ENCODE measurements around the gene REXO1. TPM values are rescaled to one million over a fixed set of nuclear protein-coding genes. Genes with fewer than 3 reads are reported as not detected.

The REXO1 gene
- total RNA-seq, 1 experiment from 2014 or later = 52.1 TPM

GRCh38 chr19:1826557-1827521 lies 21.4 kb downstream of the REXO1 start:
- ATAC-seq = peak; percentile 76
- ChIA-PET POLR2A (interaction anchor here (0.6 to 0.7 kb wide), 2 partner anchors 46 to 1308 kb away, joined by 3 read pairs; no protein-coding TSS in a partner anchor), CTCF (interaction anchor here (0.6 to 1.4 kb wide), 6 partner anchors 11 to 365 kb away, joined by 3 to 17 read pairs (median 8); no protein-coding TSS in a partner anchor)
- Histone ChIP-seq H3K27ac (ENCODE audit: low read length) (peak overlapping the region; percentile 72), H3K4me3 (ENCODE audit: low read depth in 2 of 2, low read length in 2 of 2) (peak overlapping the region in 1 of 2 experiments; percentile 8; a peak in 2 of 4 replicates), H3K9me3 (ENCODE audit: control insufficient read depth, insufficient read depth, low read depth, low read length) (no peaks in the 10 kb centered on the region), H3K4me1 (ENCODE audit: control insufficient read depth, insufficient read depth, low read length) (peaks cover 23% of the 10 kb centered on the region), H3K36me3 (ENCODE audit: control insufficient read depth, insufficient read depth, low read length) (no peaks in the 10 kb centered on the region), H3K27me3 (ENCODE audit: control insufficient read depth, insufficient read depth, low read length) (no peaks in the 10 kb centered on the region)
- BruUV-seq (replicated peaks) = no TSS peak
- in situ Hi-C loops (cut with HindIII; ENCODE audit: low pct_unique_long_range_greater_than_20kb, low sequenced_read_pairs) (no loop called here), intact Hi-C loops (cut with micrococcal nuclease; ENCODE audit: unreplicated experiment) (no loop called here)
- no peak for DNase-seq (ENCODE audit: low read depth, low spot score)
- TF ChIP-seq, protein P1, sequence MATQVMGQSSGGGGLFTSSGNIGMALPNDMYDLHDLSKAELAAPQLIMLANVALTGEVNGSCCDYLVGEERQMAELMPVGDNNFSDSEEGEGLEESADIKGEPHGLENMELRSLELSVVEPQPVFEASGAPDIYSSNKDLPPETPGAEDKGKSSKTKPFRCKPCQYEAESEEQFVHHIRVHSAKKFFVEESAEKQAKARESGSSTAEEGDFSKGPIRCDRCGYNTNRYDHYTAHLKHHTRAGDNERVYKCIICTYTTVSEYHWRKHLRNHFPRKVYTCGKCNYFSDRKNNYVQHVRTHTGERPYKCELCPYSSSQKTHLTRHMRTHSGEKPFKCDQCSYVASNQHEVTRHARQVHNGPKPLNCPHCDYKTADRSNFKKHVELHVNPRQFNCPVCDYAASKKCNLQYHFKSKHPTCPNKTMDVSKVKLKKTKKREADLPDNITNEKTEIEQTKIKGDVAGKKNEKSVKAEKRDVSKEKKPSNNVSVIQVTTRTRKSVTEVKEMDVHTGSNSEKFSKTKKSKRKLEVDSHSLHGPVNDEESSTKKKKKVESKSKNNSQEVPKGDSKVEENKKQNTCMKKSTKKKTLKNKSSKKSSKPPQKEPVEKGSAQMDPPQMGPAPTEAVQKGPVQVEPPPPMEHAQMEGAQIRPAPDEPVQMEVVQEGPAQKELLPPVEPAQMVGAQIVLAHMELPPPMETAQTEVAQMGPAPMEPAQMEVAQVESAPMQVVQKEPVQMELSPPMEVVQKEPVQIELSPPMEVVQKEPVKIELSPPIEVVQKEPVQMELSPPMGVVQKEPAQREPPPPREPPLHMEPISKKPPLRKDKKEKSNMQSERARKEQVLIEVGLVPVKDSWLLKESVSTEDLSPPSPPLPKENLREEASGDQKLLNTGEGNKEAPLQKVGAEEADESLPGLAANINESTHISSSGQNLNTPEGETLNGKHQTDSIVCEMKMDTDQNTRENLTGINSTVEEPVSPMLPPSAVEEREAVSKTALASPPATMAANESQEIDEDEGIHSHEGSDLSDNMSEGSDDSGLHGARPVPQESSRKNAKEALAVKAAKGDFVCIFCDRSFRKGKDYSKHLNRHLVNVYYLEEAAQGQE (IDR thresholded peaks at IDR 0.05; ENCODE audit: insufficient read depth in 1 of 2, low read depth in 2 of 2, low read length in 1 of 2) = no peak
- TF ChIP-seq CTCF (IDR thresholded peaks at IDR 0.05) (no peak), POLR2AphosphoS5 (IDR thresholded peaks at IDR 0.05; ENCODE audit: low read depth, low read length) (no peak), TCF7L2 (IDR thresholded peaks at IDR 0.05; ENCODE audit: low read depth, low read length) (no peak), SIN3A (IDR thresholded peaks at IDR 0.05; ENCODE audit: borderline replicate concordance, insufficient read depth, low read depth, low read length) (no peak)

- Histone ChIP-seq H3K27ac (ENCODE audit: low read length) (peak overlapping the region; percentile 72), H3K4me3 (ENCODE audit: low read depth in 2 of 2, low read length in 2 of 2) (no peak overlapping the region; a peak in 1 of 4 replicates), H3K4me1 (ENCODE audit: control insufficient read depth, insufficient read depth, low read length) (peaks cover 23% of the 10 kb centered on the region), H3K27me3 (ENCODE audit: control insufficient read depth, insufficient read depth, low read length) (no peaks in the 10 kb centered on the region), H3K9me3 (ENCODE audit: control insufficient read depth, insufficient read depth, low read depth, low read length) (no peaks in the 10 kb centered on the region), H3K36me3 (ENCODE audit: control insufficient read depth, insufficient read depth, low read length) (no peaks in the 10 kb centered on the region)
- DNase-seq (ENCODE audit: low read depth, low spot score) = no peak
- ChIA-PET CTCF (interaction anchor here (0.5 to 1.4 kb wide), 9 partner anchors 12 to 364 kb away, joined by 3 to 17 read pairs (median 4); no protein-coding TSS in a partner anchor), POLR2A (interaction anchor here (0.7 kb wide), 1 partner anchor 45 kb away, joined by 3 read pairs; no protein-coding TSS in a partner anchor)
- peak; percentile 91 for TF ChIP-seq CTCF (IDR thresholded peaks at IDR 0.05)
- TF ChIP-seq, protein P1 (IDR thresholded peaks at IDR 0.05; ENCODE audit: insufficient read depth in 1 of 2, low read depth in 2 of 2, low read length in 1 of 2) = no peak
- peak; percentile 86 for ATAC-seq
- in situ Hi-C loops (cut with HindIII; ENCODE audit: low pct_unique_long_range_greater_than_20kb, low sequenced_read_pairs) (no loop called here), intact Hi-C loops (cut with micrococcal nuclease; ENCODE audit: unreplicated experiment) (no loop called here)
- BruUV-seq (replicated peaks) = no TSS peak
Observed at GRCh38 chr19:1825909-1826556, 22.2 kb downstream of the REXO1 start.

All from Panc1 (cell line).